ENCODE results near the gene FAM13A.

The FAM13A gene

DNA sequence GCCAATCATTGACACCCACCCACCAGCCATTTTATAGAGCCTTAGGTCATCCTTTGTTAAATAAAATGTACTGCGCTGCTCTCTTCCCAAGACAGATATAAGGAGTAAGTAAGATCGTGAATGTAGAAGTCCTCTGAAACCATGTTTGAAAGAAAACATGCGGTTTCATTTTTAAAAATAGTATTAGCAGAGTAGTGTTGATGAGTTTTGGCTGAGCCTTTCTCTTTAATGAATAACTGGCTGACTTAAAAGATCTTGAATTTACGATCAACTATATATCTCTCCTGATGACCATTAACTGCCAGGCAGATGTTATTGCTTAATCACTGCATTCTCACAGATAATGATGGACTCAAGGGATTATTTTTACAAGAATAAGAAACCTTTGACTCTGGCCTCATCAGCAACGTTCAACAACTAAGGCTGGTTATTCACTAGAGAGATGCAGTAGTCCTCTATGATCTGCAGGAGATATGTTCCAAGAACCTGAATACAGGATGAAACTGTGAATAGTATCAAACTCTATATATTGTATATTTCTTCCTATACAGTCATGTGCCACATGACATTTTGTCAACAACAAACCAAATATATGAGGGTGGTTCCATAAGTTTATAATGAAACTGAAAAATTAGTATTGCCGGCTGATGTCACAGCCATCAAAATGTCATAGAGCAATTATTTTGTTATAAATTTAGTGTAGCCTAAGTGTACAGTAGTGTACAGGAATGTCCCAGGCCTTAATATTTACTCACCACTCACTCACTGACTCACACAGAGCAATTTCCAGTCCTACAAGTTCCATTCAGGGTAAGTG is 80.8 kb downstream of the FAM13A start:
- H2AK5ac ChIP-seq (ENCODE audit: low read depth, low read length), result no peak overlapping the region
- H3K4me2 ChIP-seq (ENCODE audit: insufficient read depth, low read length, poor library complexity, severe bottlenecking), result no peak overlapping the region
- H4K8ac ChIP-seq (ENCODE audit: low read depth, low read length), result no peak overlapping the region
- no peak overlapping the region for H3K9ac ChIP-seq (ENCODE audit: low read depth, low read length, poor library complexity)
- no peaks in the 10 kb centered on the region for H3K4me1 ChIP-seq (ENCODE audit: control insufficient read depth in 2 of 2, insufficient read depth in 1 of 2, low read depth in 1 of 2, low read length in 2 of 2)
- no peak overlapping the region for H2BK120ac ChIP-seq (ENCODE audit: low read depth, low read length)
- no peak overlapping the region for H3K27ac ChIP-seq (replicated peaks; ENCODE audit: low read length)
- H2BK5ac ChIP-seq (ENCODE audit: low read length), result no peak overlapping the region
- no peak overlapping the region for H3K23ac ChIP-seq (ENCODE audit: low read depth, low read length, poor library complexity)
- H3K79me1 ChIP-seq (ENCODE audit: low read depth, low read length), result no peaks in the 10 kb centered on the region
- no peak overlapping the region for H4K91ac ChIP-seq (ENCODE audit: low read depth, low read length, poor library complexity)
- H3K18ac ChIP-seq (ENCODE audit: low read length), result no peak overlapping the region
- no peak overlapping the region for H2BK12ac ChIP-seq (ENCODE audit: low read length)
- H2BK15ac ChIP-seq (ENCODE audit: low read length), result no peak overlapping the region
- no CpG with 5 or more reads among the region's 6 CpGs for WGBS, 2 donors (ENCODE audit: extremely low coverage in 2 of 2, insufficient read length in 2 of 2, insufficient replicate concordance in 1 of 2)
- DNase-seq (ENCODE audit: low spot score), result no peak
- no peaks in the 10 kb centered on the region for H3K27me3 ChIP-seq (ENCODE audit: control insufficient read depth in 3 of 3, insufficient read depth in 3 of 3, low read depth in 1 of 3, low read length in 3 of 3)
- no peak overlapping the region for H3K4ac ChIP-seq (ENCODE audit: low read length)
- no peak overlapping the region for H3K4me3 ChIP-seq (ENCODE audit: low read length in 2 of 2)
- peaks cover 0 to 7% of the 10 kb centered on the region in 2 donors for H3K9me3 ChIP-seq (replicated peaks in 1 of 2; ENCODE audit: control insufficient read depth in 2 of 2, insufficient read depth in 1 of 2, low read depth in 1 of 2, low read length in 2 of 2)
- H3K14ac ChIP-seq (ENCODE audit: low read length), result no peak overlapping the region
- no peaks in the 10 kb centered on the region for H3K36me3 ChIP-seq (replicated peaks in 1 of 2; ENCODE audit: control insufficient read depth in 2 of 2, insufficient read depth in 2 of 2, low read length in 2 of 2)
- no peak overlapping the region for H2AFZ ChIP-seq (ENCODE audit: low read length)

DNA sequence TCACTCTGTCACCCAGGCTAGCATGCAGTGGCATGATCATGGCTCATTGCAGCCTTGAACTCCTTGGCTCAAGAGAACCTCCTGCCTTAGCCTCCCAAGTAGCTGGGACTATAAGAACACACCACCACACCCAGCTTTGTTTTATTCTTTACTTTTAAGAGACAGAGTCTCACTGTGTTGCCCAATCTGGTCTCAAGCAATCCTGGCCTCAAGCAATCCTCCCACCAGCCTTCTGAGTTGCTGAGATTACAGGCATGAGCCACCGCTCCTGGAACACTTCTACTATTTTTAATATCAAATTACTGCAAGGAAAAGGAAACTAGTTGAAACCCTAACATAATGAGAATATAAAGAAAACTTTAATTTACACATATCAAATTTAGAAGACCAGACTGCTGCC is 85.4 kb downstream of the FAM13A start:
- H3K27me3 ChIP-seq (ENCODE audit: control insufficient read depth in 3 of 3, insufficient read depth in 3 of 3, low read depth in 1 of 3, low read length in 3 of 3), result no peaks in the 10 kb centered on the region
- H3K23ac ChIP-seq (ENCODE audit: low read depth, low read length, poor library complexity), result no peak overlapping the region
- H3K4me3 ChIP-seq (ENCODE audit: low read length in 2 of 2), result no peak overlapping the region
- no peak overlapping the region for H2BK5ac ChIP-seq (ENCODE audit: low read length)
- H4K8ac ChIP-seq (ENCODE audit: low read depth, low read length), result no peak overlapping the region
- no peak overlapping the region for H3K4me2 ChIP-seq (ENCODE audit: insufficient read depth, low read length, poor library complexity, severe bottlenecking)
- H3K9ac ChIP-seq (ENCODE audit: low read depth, low read length, poor library complexity), result no peak overlapping the region
- DNase-seq (ENCODE audit: low spot score), result no peak
- no peaks in the 10 kb centered on the region for H3K36me3 ChIP-seq (replicated peaks in 1 of 2; ENCODE audit: control insufficient read depth in 2 of 2, insufficient read depth in 2 of 2, low read length in 2 of 2)
- H3K9me3 ChIP-seq (replicated peaks in 1 of 2; ENCODE audit: control insufficient read depth in 2 of 2, insufficient read depth in 1 of 2, low read depth in 1 of 2, low read length in 2 of 2), result peaks cover 0 to 7% of the 10 kb centered on the region in 2 donors
- no peaks in the 10 kb centered on the region for H3K4me1 ChIP-seq (ENCODE audit: control insufficient read depth in 2 of 2, insufficient read depth in 1 of 2, low read depth in 1 of 2, low read length in 2 of 2)
- no peak overlapping the region for H4K91ac ChIP-seq (ENCODE audit: low read depth, low read length, poor library complexity)
- no peak overlapping the region for H3K27ac ChIP-seq (replicated peaks; ENCODE audit: low read length)
- no peak overlapping the region for H3K18ac ChIP-seq (ENCODE audit: low read length)
- no peak overlapping the region for H2BK15ac ChIP-seq (ENCODE audit: low read length)
- H2AK5ac ChIP-seq (ENCODE audit: low read depth, low read length), result no peak overlapping the region
- H3K14ac ChIP-seq (ENCODE audit: low read length), result no peak overlapping the region
- H2BK12ac ChIP-seq (ENCODE audit: low read length), result no peak overlapping the region
- H2AFZ ChIP-seq (ENCODE audit: low read length), result no peak overlapping the region
- no peaks in the 10 kb centered on the region for H3K79me1 ChIP-seq (ENCODE audit: low read depth, low read length)
- WGBS, 2 donors (ENCODE audit: extremely low coverage in 2 of 2, insufficient read length in 2 of 2, insufficient replicate concordance in 1 of 2), result no CpG with 5 or more reads among the region's 1 CpG
- H2BK120ac ChIP-seq (ENCODE audit: low read depth, low read length), result no peak overlapping the region
- no peak overlapping the region for H3K4ac ChIP-seq (ENCODE audit: low read length)

DNA sequence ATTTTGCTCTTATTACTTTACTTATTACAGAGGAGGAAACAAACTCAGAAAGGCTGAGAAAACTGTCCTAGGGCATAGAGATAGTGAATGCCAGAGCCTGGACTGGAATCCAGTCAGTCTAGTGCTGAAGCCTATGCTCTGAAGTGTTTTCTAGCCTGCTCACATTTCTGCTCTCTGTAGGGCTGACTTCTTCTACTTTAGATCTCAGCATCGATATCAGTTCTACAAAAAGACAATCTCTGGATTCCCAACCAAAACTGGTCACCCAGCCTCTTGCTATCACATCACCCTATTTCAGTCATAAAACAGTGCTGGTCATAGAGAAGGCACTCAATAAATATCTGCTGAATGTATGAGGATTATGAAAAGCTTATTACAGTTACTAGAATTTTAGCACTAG is 87.2 kb downstream of the FAM13A start:
- Histone ChIP-seq H4K91ac (ENCODE audit: low read depth, low read length, poor library complexity) (no peak overlapping the region), H3K36me3 (replicated peaks in 1 of 2; ENCODE audit: control insufficient read depth in 2 of 2, insufficient read depth in 2 of 2, low read length in 2 of 2) (no peaks in the 10 kb centered on the region), H3K14ac (ENCODE audit: low read length) (no peak overlapping the region), H4K8ac (ENCODE audit: low read depth, low read length) (no peak overlapping the region), H3K27me3 (ENCODE audit: control insufficient read depth in 3 of 3, insufficient read depth in 3 of 3, low read depth in 1 of 3, low read length in 3 of 3) (no peaks in the 10 kb centered on the region), H2BK120ac (ENCODE audit: low read depth, low read length) (no peak overlapping the region), H2BK15ac (ENCODE audit: low read length) (no peak overlapping the region), H3K23ac (ENCODE audit: low read depth, low read length, poor library complexity) (no peak overlapping the region), H2AFZ (ENCODE audit: low read length) (no peak overlapping the region), H3K4me2 (ENCODE audit: insufficient read depth, low read length, poor library complexity, severe bottlenecking) (no peak overlapping the region), H2BK12ac (ENCODE audit: low read length) (no peak overlapping the region), H3K9me3 (replicated peaks in 1 of 2; ENCODE audit: control insufficient read depth in 2 of 2, insufficient read depth in 1 of 2, low read depth in 1 of 2, low read length in 2 of 2) (peaks cover 0 to 7% of the 10 kb centered on the region in 2 donors), H3K9ac (ENCODE audit: low read depth, low read length, poor library complexity) (no peak overlapping the region), H2BK5ac (ENCODE audit: low read length) (no peak overlapping the region), H3K79me1 (ENCODE audit: low read depth, low read length) (no peaks in the 10 kb centered on the region), H3K4me1 (ENCODE audit: control insufficient read depth in 2 of 2, insufficient read depth in 1 of 2, low read depth in 1 of 2, low read length in 2 of 2) (no peaks in the 10 kb centered on the region), H3K27ac (replicated peaks; ENCODE audit: low read length) (no peak overlapping the region), H3K4ac (ENCODE audit: low read length) (no peak overlapping the region), H2AK5ac (ENCODE audit: low read depth, low read length) (no peak overlapping the region), H3K18ac (ENCODE audit: low read length) (no peak overlapping the region), H3K4me3 (ENCODE audit: low read length in 2 of 2) (no peak overlapping the region)
- WGBS, 2 donors (ENCODE audit: extremely low coverage in 2 of 2, insufficient read length in 2 of 2, insufficient replicate concordance in 1 of 2), result no CpG with 5 or more reads among the region's 1 CpG
- no peak for DNase-seq (ENCODE audit: low spot score)

DNA sequence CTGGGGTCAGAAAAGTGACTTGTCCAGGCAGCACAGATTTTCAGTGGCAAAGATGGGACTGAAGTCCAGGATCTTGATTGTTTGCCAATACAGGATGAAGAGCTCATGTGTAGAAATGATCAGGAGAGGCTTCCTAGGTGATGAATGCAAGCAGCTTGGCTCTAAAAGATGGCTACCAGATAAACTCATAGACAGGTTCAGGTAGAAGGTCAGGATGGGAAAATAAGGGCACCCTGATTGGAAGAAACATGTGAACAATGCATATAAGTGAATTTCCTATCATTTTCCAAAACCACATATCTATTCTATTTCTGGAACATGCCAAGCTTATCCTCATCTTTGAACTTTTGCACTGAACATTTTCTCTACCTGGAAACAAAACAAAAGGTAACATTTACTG is 87.7 kb downstream of the FAM13A start:
- Histone ChIP-seq H2BK5ac (ENCODE audit: low read length) (no peak overlapping the region), H3K18ac (ENCODE audit: low read length) (no peak overlapping the region), H3K23ac (ENCODE audit: low read depth, low read length, poor library complexity) (no peak overlapping the region), H2BK15ac (ENCODE audit: low read length) (no peak overlapping the region), H3K4me3 (ENCODE audit: low read length in 2 of 2) (no peak overlapping the region), H2BK120ac (ENCODE audit: low read depth, low read length) (no peak overlapping the region), H3K79me1 (ENCODE audit: low read depth, low read length) (no peaks in the 10 kb centered on the region), H2BK12ac (ENCODE audit: low read length) (no peak overlapping the region), H3K9ac (ENCODE audit: low read depth, low read length, poor library complexity) (no peak overlapping the region), H4K91ac (ENCODE audit: low read depth, low read length, poor library complexity) (no peak overlapping the region), H3K14ac (ENCODE audit: low read length) (no peak overlapping the region), H2AFZ (ENCODE audit: low read length) (no peak overlapping the region), H3K27me3 (ENCODE audit: control insufficient read depth in 3 of 3, insufficient read depth in 3 of 3, low read depth in 1 of 3, low read length in 3 of 3) (no peaks in the 10 kb centered on the region), H3K9me3 (replicated peaks in 1 of 2; ENCODE audit: control insufficient read depth in 2 of 2, insufficient read depth in 1 of 2, low read depth in 1 of 2, low read length in 2 of 2) (peaks cover 0 to 7% of the 10 kb centered on the region in 2 donors), H3K27ac (replicated peaks; ENCODE audit: low read length) (no peak overlapping the region), H3K4me1 (ENCODE audit: control insufficient read depth in 2 of 2, insufficient read depth in 1 of 2, low read depth in 1 of 2, low read length in 2 of 2) (no peaks in the 10 kb centered on the region), H2AK5ac (ENCODE audit: low read depth, low read length) (no peak overlapping the region), H3K4ac (ENCODE audit: low read length) (no peak overlapping the region), H4K8ac (ENCODE audit: low read depth, low read length) (no peak overlapping the region), H3K36me3 (replicated peaks in 1 of 2; ENCODE audit: control insufficient read depth in 2 of 2, insufficient read depth in 2 of 2, low read length in 2 of 2) (no peaks in the 10 kb centered on the region), H3K4me2 (ENCODE audit: insufficient read depth, low read length, poor library complexity, severe bottlenecking) (no peak overlapping the region)
- DNase-seq (ENCODE audit: low spot score), result no peak
